NB4 (cell line): Measurements from ENCODE around the gene TEDC1.

Source experiments
- MYC ChIP-seq: IDR thresholded peaks from 2 replicates; pipeline ENCODE4 v1.6.1; 2011; ENCODE audit warnings: low read depth, low read length
- POLR2A ChIP-seq: IDR thresholded peaks from 2 replicates; pipeline ENCODE4 v1.6.1; 2011; ENCODE audit warnings: mild to moderate bottlenecking; ENCODE audit not compliant: insufficient read length; ENCODE audit errors: extremely low read depth
- TF ChIP-seq, protein P1 (sequence below): IDR thresholded peaks from one replicate; pipeline ENCODE4 v1.5.1; 2012; ENCODE audit warnings: low read depth, low read length

DNA sequence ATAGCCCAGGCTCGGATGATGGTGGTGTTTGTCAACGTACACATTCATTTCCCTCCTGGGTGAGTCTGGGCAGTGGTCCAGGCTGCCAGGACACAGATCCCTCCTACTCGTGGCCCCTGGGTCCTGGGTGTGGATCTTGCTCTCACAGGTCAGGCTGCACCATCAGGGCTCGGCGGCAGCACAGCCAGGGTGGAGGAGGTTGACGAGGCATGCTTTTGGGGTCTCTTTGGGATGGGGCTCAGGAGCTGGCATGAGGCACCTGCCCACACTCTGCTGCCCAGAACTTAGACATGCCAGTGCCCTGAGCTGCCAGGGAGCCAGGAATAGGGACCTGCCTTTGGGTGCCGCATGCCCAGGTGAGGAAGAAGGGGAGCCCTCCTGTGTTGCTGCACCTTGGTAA lies 45.0 kb downstream of the TEDC1 start:
- TF ChIP-seq, protein P1, sequence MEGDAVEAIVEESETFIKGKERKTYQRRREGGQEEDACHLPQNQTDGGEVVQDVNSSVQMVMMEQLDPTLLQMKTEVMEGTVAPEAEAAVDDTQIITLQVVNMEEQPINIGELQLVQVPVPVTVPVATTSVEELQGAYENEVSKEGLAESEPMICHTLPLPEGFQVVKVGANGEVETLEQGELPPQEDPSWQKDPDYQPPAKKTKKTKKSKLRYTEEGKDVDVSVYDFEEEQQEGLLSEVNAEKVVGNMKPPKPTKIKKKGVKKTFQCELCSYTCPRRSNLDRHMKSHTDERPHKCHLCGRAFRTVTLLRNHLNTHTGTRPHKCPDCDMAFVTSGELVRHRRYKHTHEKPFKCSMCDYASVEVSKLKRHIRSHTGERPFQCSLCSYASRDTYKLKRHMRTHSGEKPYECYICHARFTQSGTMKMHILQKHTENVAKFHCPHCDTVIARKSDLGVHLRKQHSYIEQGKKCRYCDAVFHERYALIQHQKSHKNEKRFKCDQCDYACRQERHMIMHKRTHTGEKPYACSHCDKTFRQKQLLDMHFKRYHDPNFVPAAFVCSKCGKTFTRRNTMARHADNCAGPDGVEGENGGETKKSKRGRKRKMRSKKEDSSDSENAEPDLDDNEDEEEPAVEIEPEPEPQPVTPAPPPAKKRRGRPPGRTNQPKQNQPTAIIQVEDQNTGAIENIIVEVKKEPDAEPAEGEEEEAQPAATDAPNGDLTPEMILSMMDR: no peak
- no peak for TF ChIP-seq MYC
- no peak for TF ChIP-seq POLR2A
